ACHN (cell line): ENCODE results near the gene ADRA1B.
A peak's percentile ranks its signal among the peaks of the same experiment; 100 is the strongest.

Experiments
- DNase-seq: peaks from one replicate; pipeline ENCODE4 v3.0.0-alpha.2; 2015
- in situ Hi-C: cut with HindIII; loops from 2 replicates; pipeline ENCODE4 v1.10.0; 2017; ENCODE audit warnings: low sequenced_read_pairs, low pct_ligation_motif_present, low pct_unique_long_range_greater_than_20kb

Gene ADRA1B

DNA sequence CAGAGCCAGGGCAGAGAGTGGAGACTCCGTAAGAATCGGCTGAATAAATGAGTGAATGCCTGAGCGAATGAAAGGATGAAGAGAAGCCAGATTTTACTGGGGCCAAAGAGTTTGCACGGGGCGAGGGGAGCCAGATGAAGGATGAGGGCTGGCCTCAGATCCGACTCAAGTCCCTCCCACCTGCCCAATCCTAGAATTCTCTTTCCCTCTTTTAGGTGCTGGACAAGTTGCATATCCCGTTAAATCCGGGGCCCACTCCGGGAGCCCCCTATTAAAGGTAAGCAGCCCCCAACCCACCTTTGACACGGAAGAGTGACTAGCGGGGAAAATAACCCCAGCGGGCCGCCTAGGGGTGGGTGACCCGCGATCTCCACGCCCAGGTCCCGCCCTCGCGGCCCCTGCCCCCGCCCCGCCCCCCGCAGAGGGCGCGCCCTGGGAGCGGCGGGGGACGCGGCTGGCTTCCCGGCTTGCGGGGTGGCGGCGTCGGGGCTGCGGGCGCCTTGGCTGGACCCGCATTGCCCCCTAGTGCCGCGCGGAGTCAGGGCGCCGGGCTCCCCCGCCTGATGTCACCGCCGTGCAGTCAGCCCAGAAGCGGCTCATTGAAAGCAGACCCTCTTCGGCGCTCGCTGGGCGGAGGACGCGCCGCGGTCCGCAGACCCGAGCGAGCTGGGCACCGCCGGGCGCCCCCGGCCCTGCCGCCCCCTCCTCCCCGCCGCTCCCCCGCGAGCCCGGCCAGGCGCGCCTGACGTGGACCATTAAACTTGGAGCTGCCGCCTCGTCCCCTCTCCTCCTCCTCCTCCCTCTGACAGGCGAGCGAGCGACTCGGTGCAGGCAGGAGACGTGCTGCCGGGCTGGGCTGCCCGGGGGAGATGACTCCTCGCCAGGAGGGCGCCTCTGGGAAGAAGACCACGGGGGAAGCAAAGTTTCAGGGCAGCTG lies at the start of gene ADRA1B:
TSS of gene ADRA1B (plus strand) at position 579 of the 937 bp plus-strand sequence. CDS start 424 bp downstream, outside the sequence.
- in situ Hi-C loops = no loop called here
- DNase-seq = peak; percentile 75

DNA sequence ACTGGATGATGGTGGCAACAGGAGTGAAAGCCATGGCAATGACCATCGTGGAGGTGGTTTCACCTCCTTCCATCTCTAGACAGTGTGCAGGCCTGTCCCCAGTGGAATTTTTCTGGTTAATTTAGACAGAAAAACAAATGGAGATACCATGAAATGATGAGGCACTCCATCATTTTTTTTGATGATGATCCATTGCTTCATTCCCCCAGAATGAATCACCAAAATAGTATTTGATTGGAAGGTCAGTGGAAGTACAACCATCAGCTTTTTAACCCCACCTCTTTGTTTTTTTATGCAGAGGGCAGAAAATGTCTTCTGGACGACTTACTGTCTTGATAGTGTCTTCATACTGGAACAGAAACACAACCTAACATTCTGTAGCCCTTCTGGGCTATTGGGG lies 42.6 kb upstream of the ADRA1B start:
- DNase-seq = no peak
- in situ Hi-C loops = no loop called here

GRCh38 chr5:159874263-159874662 lies 42.0 kb upstream of the ADRA1B start:
- no peak for DNase-seq
- in situ Hi-C loops = no loop called here

- in situ Hi-C loops = no loop called here
- DNase-seq = no peak
Observed at GRCh38 chr5:159877016-159877415, 39.3 kb upstream of the ADRA1B start.

- DNase-seq = no peak
- in situ Hi-C loops = no loop called here
Observed at GRCh38 chr5:159877894-159878448, 38.3 kb upstream of the ADRA1B start.

DNA sequence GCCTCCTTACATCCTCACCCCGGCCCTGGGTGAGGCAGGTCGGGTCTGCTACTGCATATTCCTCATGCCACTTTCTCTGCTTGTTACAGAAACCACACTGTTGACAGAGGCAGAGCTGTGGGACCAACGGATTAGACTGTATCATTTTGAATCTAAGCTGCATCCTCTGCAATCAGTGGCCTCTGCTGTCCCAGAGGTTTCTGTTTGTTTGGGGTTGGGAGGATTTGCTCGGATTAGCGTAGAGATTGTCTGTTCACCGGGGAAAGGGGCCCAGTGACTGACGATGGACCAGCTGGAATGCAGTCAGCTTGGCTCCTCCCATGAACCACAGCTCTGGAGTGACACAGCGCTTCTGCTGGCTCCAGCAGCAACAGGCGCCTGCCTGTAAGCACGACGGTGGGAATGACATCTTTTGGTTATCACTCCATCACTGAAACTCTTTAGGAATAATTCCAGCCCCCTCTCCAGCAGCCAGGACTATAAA lies 37.3 kb upstream of the ADRA1B start:
- in situ Hi-C loops = no loop called here
- DNase-seq = peak; percentile 59

DNA sequence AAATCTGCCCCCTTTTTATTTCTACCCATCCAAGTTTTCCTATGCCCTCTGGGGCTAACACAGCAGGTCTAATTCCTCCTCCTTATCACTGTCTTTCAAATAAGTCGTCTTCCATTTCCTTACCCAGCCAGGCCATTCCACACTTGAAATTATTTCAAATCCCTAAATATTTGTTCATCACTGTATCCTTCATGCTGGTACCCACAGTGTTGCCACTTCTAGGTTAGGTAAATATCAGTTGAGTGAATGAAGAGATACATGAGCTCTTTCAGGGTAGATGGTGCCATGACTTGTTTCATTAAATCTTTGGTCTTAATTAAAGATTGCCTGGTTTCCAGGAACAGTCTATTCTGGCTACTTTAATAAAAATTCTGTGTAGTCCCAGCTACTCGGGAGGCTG lies 35.6 kb upstream of the ADRA1B start:
- DNase-seq = no peak
- in situ Hi-C loops = no loop called here

DNA sequence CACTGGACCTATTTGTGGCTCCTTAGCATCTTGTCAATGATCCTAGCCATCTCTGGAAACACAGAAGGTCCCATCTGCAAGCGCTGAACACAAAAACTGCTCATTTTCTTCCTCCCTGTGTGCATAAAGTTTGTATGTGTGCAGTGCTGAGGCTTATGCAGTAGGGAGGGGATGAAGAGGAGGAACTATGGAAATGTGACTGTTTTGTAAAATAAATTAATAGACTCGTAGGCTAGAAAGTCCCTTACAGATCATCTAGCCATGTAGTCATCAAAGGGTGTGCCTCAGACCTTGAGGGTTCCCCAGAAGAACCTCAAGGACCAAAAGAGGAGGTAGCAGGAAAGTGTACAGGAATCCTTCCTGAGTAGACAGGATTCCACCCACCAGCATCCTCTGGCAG lies 34.3 kb upstream of the ADRA1B start:
- no peak for DNase-seq
- in situ Hi-C loops = no loop called here

GRCh38 chr5:159883522-159883950 lies 32.7 kb upstream of the ADRA1B start:
- in situ Hi-C loops = no loop called here
- DNase-seq = no peak

DNA sequence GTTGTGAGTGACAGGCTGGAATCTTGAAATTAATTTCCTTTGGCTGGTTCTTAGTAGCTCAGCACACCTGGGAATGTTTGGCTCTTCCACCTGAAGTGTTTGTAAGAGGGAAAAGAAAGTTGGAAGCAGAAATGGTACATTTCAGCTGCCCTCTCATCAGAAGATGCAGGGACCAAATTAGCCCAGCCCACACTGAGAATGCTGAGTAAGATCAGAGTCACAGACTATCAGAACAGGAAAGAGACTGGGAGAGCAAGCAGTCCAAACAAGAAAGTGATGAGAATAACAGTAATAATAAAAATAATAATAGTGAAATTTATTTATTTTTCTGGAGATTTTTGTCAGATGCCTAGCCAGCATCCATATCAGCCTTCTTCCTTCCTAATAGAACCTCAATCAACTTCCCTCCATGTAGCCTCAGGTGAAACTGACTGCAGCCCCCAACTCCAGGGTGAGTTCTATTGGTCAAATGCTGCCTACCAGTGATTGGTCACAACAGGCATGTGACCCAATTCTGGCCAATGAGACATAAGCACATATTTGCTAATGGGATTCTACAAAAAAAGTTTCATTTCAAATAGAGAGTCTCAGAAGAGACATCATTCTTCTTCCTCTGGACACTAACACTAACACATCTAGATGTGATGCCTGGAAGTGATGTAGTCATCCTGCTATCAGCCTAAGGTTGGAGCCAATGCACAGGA lies 31.2 kb upstream of the ADRA1B start:
- in situ Hi-C loops = no loop called here

DNA sequence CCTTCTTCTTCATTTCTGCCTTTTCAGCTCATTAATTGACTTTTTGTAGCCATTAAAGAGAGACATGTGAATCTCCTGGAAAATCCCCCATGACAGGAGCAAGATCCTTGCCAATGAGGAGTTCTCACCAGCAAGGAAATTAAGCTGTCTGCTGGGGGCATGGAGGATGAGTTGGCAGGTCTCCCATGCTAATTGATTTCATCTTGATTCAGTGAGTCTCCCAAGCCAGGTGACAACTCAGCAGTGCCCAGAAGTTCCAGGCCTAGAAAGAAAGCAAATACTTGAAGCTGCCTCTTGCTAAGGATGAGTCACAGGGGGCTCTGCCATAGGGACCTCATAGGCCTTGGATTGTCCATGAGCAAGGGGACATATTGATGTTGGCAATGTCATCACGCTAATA lies 30.0 kb upstream of the ADRA1B start:
- in situ Hi-C loops = no loop called here

More for the DNA sequence above, 31.2 kb upstream of the ADRA1B start:
- DNase-seq = no peak

DNA sequence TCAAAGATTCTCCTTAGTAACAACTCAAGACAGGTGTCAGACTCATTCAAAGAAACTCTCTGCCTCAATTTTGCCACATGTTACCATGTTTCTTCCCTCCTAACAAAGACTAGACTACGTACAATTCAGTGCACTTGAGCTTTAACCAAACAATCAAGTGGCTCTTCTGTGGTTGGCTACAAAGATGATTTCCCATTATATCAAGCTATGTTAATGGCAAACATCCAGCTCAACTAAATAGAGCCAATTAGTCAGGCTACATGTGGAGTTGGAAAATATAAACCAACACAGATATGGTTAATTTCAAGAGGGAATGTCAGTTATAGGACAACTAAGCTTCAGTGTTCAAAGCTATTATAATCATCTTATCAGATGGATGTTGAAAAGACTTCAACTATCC lies 29.2 kb upstream of the ADRA1B start:
- no peak for DNase-seq
- in situ Hi-C loops = no loop called here

More for the DNA sequence above, 30.0 kb upstream of the ADRA1B start:
- DNase-seq = no peak

DNA sequence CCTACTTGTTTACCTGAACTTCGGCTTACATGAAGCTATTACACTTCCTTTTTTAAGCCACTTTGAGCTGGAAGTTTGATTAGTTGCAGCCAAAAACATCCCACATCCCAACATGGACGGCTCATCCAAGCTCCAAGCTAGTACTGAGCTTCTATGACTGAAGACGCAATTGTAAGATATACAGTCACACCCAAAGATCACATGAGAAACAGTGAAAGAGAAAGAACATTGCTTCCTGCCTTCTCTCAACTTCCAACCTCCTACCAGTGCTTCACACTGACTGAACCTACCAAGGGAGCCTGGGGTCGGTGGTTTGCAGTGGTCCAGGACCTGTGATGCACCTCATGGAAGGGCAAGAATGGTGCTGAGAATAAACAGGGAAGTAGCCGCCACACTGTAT lies 27.4 kb upstream of the ADRA1B start:
- no peak for DNase-seq
- in situ Hi-C loops = no loop called here

DNA sequence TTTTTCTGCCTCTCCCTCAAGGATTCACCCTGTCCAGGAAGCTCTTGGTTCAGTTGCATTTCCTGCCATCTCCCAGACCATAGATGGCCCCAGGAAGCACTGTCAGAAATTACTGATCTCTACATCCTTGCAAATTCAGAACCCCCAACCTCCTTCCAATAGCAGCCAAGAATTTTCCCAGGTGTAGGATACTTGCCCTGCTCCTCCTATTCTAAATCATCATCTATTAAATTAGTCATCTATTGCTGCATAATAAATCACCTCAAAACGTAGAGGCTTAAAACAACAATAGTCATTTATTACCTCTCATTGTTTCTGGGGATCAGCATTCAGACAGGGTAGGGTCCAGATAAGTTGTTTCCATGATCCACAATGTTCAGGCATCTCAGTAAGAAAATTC lies 26.1 kb upstream of the ADRA1B start:
- no peak for DNase-seq
- in situ Hi-C loops = no loop called here

GRCh38 chr5:159891371-159891770 lies 24.9 kb upstream of the ADRA1B start:
- in situ Hi-C loops = no loop called here
- no peak for DNase-seq

GRCh38 chr5:159893040-159893695 lies 23.1 kb upstream of the ADRA1B start:
- in situ Hi-C loops = no loop called here
- no peak for DNase-seq

DNA sequence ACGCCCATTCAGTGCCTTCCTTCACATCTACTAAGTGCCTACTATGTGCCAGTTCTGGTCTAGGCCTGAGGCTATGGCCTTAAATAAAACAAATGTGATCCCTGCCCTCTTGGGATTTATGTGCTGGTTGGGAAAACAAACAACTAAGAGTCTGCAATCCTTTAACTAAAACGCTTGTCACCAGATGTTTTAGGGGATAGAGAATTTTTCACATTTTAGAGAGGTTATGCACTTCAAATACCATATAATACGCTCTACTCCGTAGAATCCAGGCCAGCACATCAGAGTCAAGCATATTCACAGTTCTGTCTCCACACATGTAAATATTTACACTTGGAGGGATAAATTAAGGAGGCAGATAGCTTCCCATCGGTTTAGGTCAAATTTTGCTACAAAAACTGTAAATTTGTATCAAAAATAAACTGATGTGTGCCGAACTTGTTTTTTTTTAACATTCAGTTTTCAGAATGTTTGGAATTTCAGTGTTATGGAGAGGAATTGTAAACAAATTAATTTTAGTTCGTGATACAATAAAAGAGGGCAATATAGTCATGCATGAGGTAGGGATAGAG lies 22.0 kb upstream of the ADRA1B start:
- no peak for DNase-seq
- in situ Hi-C loops = no loop called here

- in situ Hi-C loops = no loop called here
- no peak for DNase-seq
Observed at GRCh38 chr5:159897786-159898393, 18.4 kb upstream of the ADRA1B start.
